Measurements from ENCODE around the gene MACROD2.
"Not testable (repeated sequence)": the region's sequence is repeated elsewhere in the genome, so short reads cannot be mapped to it uniquely, and the experiment has no call there.

The MACROD2 gene

GRCh38 chr20:14467104-14467827 is 471.9 kb downstream of the MACROD2 start:
- not testable (repeated sequence) for DNase-seq (ENCODE audit: low read depth, low spot score)

GRCh38 chr20:14470231-14470899 is 475.0 kb downstream of the MACROD2 start:
- no peak for DNase-seq (ENCODE audit: low read depth, low spot score)

DNA sequence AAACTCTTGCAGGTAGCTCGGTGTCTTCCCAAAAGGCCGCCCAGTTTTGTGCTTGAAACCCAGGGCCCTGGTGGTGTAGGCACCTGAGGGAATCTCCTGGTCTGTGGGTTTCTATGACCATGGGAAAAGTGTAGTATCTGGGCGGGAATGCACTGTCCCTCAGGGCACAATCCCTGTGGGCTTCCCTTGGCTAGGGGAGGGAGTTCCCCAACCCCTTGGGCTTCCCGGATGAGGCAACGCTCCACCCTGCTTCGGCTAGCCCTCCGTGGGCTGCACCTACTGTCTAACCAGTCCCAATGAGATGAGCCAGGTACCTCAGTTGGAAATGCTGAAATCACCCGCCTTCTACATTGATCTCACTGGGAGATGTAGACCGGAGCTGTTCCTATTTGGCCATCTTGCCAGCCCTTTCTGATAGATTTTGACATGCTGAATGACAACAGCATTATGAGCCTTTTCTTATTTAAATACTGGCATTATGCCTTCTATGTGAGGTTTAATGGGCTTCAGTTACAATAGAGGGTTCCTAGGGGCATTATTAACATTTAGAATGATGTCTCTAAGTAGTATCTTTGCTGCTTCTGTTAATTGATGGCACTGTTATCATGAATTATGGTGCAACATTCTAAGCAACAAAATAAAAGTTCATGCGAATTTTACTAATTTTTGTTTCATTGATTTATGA is 475.8 kb downstream of the MACROD2 start:
- no peak for DNase-seq (ENCODE audit: low read depth, low spot score)

- DNase-seq (ENCODE audit: low read depth, low spot score) = no peak
These were observed 481.8 kb downstream of the MACROD2 start for GRCh38 chr20:14477125-14477524.

DNA sequence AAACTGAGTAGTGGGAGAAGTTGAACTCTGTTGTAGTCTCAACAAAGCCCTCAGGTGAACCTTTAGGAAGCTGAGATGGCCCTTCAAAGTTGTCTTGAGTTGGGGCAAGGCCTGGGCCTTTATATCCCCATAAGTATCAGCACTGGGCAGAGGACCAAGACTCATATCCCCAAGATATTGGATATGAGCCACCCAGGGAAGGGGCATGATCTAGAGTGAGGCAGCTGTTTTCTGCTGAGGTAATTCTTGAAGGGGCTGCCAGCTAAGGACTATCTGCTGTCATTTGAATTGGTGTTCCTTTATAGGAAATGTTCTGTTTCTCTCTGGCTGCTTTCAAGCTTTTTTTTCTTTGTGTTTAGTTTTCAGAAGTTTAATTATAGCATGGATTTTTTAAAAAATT is 482.8 kb downstream of the MACROD2 start:
- no peak for DNase-seq (ENCODE audit: low read depth, low spot score)

GRCh38 chr20:14481863-14482262 is 486.5 kb downstream of the MACROD2 start:
- DNase-seq (ENCODE audit: low read depth, low spot score) = no peak

DNA sequence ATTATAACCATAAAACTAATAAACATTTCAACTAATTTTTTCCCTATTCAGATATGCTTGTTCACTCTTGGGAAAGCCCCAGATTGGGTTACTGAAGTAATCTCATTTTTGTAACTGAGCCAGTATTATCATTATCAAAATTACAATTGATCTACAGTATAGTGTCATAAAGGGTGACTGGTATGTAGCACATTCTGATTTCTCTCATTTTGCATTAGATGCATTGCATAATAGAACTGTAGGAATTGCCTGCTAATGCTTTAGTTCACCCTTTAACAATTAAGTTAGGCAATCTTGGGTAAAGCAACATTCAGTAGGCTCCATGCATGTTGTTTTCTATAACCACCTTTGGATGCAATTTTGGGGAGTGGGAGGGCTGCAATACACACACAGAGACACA is 492.9 kb downstream of the MACROD2 start:
- no peak for DNase-seq (ENCODE audit: low read depth, low spot score)

DNA sequence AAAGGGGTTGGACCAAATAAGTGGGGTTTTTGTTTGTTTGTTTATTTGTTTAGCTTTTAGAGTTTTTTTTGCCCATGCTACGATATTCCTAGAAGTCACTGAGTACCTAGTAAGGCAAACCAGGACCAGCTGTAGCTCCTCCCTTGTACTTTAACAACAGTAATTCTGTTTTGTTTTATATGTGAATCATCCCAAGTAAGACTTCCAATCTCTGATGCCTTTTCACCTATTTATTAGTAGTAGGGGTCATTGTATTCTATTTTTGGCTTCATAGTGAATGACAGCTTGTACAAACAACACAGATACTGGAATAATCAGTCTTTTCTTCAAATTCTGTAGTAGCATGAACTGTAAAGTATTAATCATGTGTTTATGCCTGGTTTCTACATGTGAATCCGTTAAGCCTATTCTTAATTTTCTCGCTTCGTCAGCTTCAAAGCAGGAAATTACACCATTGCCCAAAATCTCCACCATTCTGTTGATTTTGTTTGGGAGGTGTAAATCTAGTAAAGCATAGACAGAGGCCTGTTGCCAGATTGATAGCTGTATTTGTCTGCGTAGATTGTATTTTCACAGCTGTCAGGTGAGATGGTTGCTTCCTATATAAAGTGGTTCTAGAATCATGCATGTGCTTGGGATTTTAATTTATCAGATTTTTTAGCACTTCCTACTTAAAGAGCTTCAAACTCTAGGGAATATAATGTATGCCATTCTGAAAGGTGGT is 493.6 kb downstream of the MACROD2 start:
- no peak for DNase-seq (ENCODE audit: low read depth, low spot score)

DNA sequence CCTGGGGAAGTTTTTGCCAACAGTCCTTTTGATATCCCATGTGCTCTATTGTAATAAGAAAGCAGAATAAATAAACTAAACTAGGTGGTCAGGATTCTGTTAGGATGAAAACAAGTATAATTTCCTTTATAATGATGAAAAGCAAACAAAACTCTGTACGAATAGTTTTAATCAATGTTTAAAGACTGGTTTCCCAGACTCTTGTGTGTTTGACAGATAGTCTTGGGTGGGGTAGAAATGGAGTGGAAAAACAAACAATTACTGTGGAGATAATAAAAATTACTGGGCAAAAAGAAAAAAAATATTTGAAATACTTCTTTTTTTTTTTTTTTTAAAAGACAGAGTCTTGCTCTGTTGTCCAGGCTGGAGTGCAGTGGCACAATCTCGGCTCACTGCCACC is 494.2 kb downstream of the MACROD2 start:
- no peak for DNase-seq (ENCODE audit: low read depth, low spot score)

GRCh38 chr20:14491436-14491835 is 496.1 kb downstream of the MACROD2 start:
- no peak for DNase-seq (ENCODE audit: low read depth, low spot score)

GRCh38 chr20:14493408-14493807 is 498.1 kb downstream of the MACROD2 start:
- DNase-seq (ENCODE audit: low read depth, low spot score) = no peak

GRCh38 chr20:14494355-14494754 is 499.0 kb downstream of the MACROD2 start:
- no peak for DNase-seq (ENCODE audit: low read depth, low spot score)

- no peak for DNase-seq (ENCODE audit: low read depth, low spot score)
These were observed 499.8 kb downstream of the MACROD2 start for GRCh38 chr20:14495066-14495465.

GRCh38 chr20:14497004-14497403 is 501.7 kb downstream of the MACROD2 start:
- no peak for DNase-seq (ENCODE audit: low read depth, low spot score)

GRCh38 chr20:14498772-14499171 is 503.5 kb downstream of the MACROD2 start:
- no peak for DNase-seq (ENCODE audit: low read depth, low spot score)

DNA sequence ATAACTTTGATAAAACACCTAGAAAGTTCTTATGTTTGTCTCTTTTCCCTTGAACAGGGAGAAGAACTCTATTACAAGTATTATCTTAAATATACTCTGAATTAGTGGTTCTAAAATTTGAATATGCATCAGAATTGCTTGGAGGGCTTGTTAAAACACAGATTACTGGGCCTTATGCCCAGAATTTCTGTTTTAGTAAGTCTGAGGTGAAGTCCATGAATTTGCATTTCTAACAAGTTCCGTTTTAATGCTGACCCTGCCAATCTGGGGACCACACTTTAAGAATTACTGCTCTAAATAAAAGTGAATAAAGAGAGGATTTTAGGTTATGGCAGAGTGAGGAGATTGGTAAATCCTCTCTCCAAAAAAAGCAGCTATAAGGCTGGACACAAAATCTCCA is 510.2 kb downstream of the MACROD2 start:
- no peak for DNase-seq (ENCODE audit: low read depth, low spot score)

DNA sequence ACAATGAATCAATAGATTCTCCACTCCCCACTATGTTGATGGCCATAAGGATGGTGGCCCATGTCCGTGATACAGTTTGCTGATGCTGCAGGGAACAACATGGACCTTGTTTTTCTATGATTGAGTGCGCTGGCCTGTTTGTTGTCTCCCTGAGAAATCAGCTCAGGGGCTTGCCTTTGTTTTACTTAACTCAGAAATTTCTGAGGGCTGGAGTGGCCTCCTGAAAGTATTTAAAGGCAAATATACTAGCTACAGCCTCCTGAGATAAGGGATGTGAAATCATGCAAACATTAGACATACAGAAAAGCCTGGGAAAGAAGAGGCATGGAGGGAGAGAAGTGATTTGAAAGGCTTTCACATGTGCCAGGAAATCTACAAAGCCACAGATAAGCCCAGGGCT is 512.4 kb downstream of the MACROD2 start:
- no peak for DNase-seq (ENCODE audit: low read depth, low spot score)

GRCh38 chr20:14510341-14510740 is 515.0 kb downstream of the MACROD2 start:
- no peak for DNase-seq (ENCODE audit: low read depth, low spot score)

DNA sequence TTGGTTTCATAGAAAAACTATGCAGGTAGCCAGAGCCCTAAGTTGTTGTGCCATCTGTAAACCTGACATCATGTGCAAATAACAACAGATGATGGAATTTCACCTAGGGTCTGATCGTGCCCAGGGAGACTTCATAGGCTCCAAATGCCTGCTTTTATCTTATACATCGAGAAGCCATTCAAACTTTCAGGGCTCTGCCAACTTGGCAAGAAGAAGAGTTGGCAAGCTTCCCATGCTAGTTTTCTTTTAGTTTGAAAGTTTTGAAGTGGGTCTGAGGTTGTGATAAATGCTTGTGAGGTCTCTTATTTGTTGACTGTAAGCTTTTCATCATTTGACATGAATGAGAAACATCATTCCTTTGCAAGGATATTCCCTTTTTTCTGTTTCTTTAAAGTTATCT is 517.5 kb downstream of the MACROD2 start:
- no peak for DNase-seq (ENCODE audit: low read depth, low spot score)

- DNase-seq (ENCODE audit: low read depth, low spot score) = no peak
These were observed 523.3 kb downstream of the MACROD2 start for GRCh38 chr20:14518648-14519047.

DNA sequence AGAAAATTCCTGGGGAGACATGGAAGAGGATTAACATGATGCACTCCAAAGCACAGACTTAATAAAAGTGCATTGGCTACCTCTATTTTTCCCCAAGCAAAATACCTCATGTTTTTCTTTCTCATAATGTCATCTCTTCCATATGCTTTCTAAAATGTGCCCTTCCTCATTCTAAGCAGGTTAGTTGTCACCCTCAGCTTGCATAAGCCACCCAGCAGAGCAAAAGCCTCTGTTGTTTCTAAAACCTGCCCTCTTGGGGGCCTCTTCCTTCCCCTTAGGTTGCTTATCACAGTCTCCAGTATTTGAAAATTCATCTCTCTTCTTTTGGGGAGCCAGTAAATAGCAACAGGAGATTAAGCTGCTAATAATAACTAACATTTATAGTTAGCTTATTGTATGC is 525.7 kb downstream of the MACROD2 start:
- DNase-seq (ENCODE audit: low read depth, low spot score) = no peak

- no peak for DNase-seq (ENCODE audit: low read depth, low spot score)
These were observed 526.1 kb downstream of the MACROD2 start for GRCh38 chr20:14521436-14521835.
